ENCODE results near the gene KCNH1.

KCNH1 gene

GRCh38 chr1:210830034-210831028, 303.6 kb downstream of the KCNH1 start:
- no peak overlapping the region for H3K18ac ChIP-seq (ENCODE audit: low read length)
- H3K4ac ChIP-seq (ENCODE audit: low read depth, low read length), result no peak overlapping the region
- DNase-seq, result no peak
- H2BK15ac ChIP-seq (replicated peaks; ENCODE audit: low read depth), result no peak overlapping the region
- WGBS (ENCODE audit: extremely low coverage, insufficient coverage, low lambda C conversion rate), result no CpG with 5 or more reads among the region's 6 CpGs
- H2BK120ac ChIP-seq (ENCODE audit: low read depth, low read length), result no peak overlapping the region
- no peaks in the 10 kb centered on the region for H3K79me2 ChIP-seq (ENCODE audit: control insufficient read depth, insufficient read depth, low read length)
- H4K5ac ChIP-seq (ENCODE audit: low read length), result no peak overlapping the region
- H3K36me3 ChIP-seq (ENCODE audit: control insufficient read depth, insufficient read depth, low read length), result no peaks in the 10 kb centered on the region
- no peaks in the 10 kb centered on the region for H3K79me1 ChIP-seq (ENCODE audit: low read length)
- H2BK5ac ChIP-seq (ENCODE audit: low read length), result no peak overlapping the region
- no peaks in the 10 kb centered on the region for H3K27me3 ChIP-seq (ENCODE audit: insufficient read depth, low read length, poor library complexity)
- H3K56ac ChIP-seq (ENCODE audit: low read length), result no peak overlapping the region
- no peak overlapping the region for H3K23ac ChIP-seq (ENCODE audit: low read length)
- H2AK5ac ChIP-seq (ENCODE audit: low read length), result no peak overlapping the region
- no peak overlapping the region for H4K8ac ChIP-seq (ENCODE audit: low read depth, low read length)
- no peak overlapping the region for H3K4me2 ChIP-seq (ENCODE audit: low read length)
- H3K4me3 ChIP-seq (ENCODE audit: low read length), result no peak overlapping the region
- no peak overlapping the region for H3K9ac ChIP-seq (ENCODE audit: low read length)
- no peak overlapping the region for H3K27ac ChIP-seq (ENCODE audit: low read depth, low read length)
- H3K4me1 ChIP-seq (ENCODE audit: control insufficient read depth, low read depth, low read length), result no peaks in the 10 kb centered on the region

DNA sequence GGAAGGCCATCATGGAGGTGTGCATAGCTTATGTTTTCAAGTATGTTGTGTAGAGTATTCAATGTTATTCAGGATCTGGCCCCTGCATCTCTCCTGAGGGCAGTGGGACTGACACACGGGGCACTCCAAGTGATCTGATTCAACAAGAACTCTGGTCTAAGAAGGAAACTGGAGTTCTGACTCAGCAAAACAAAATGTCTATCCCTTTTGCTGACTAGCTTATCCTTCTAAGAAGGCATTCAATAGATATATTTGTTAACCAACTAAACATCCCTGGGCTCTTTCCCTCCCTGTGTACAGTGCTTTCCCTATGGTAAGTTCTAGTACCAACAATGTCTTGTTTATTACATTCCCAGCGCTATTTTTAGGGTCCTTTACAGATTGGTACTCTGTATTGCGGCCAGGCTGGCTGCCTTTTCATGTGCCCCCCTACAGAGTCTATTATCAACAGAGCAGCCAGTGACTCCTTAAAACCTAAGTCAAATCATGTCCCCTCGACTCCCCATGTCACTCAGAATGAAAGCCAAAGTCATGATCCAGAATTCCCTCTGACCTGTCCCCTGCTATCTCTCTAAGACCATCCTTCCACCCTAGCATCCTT, 304.9 kb downstream of the KCNH1 start:
- no peak overlapping the region for H3K18ac ChIP-seq (ENCODE audit: low read length)
- H3K36me3 ChIP-seq (ENCODE audit: control insufficient read depth, insufficient read depth, low read length), result no peaks in the 10 kb centered on the region
- no peak overlapping the region for H3K9ac ChIP-seq (ENCODE audit: low read length)
- no peak overlapping the region for H3K56ac ChIP-seq (ENCODE audit: low read length)
- DNase-seq, result no peak
- no peak overlapping the region for H2BK120ac ChIP-seq (ENCODE audit: low read depth, low read length)
- H3K27me3 ChIP-seq (ENCODE audit: insufficient read depth, low read length, poor library complexity), result no peaks in the 10 kb centered on the region
- H3K4me2 ChIP-seq (ENCODE audit: low read length), result no peak overlapping the region
- H3K4ac ChIP-seq (ENCODE audit: low read depth, low read length), result no peak overlapping the region
- no peak overlapping the region for H2AK5ac ChIP-seq (ENCODE audit: low read length)
- no peak overlapping the region for H3K27ac ChIP-seq (ENCODE audit: low read depth, low read length)
- H3K4me1 ChIP-seq (ENCODE audit: control insufficient read depth, low read depth, low read length), result no peaks in the 10 kb centered on the region
- H3K23ac ChIP-seq (ENCODE audit: low read length), result no peak overlapping the region
- H2BK15ac ChIP-seq (replicated peaks; ENCODE audit: low read depth), result no peak overlapping the region
- no peak overlapping the region for H4K8ac ChIP-seq (ENCODE audit: low read depth, low read length)
- whole genome bisulfite sequencing (ENCODE audit: extremely low coverage, insufficient coverage, low lambda C conversion rate), result no CpG with 5 or more reads among the region's 4 CpGs
- H4K5ac ChIP-seq (ENCODE audit: low read length), result no peak overlapping the region
- no peak overlapping the region for H3K4me3 ChIP-seq (ENCODE audit: low read length)
- H2BK5ac ChIP-seq (ENCODE audit: low read length), result no peak overlapping the region
- no peaks in the 10 kb centered on the region for H3K79me1 ChIP-seq (ENCODE audit: low read length)
- no peaks in the 10 kb centered on the region for H3K79me2 ChIP-seq (ENCODE audit: control insufficient read depth, insufficient read depth, low read length)

GRCh38 chr1:210827481-210827880, 306.5 kb downstream of the KCNH1 start:
- no peak overlapping the region for H4K8ac ChIP-seq (ENCODE audit: low read depth, low read length)
- no peak overlapping the region for H3K9ac ChIP-seq (ENCODE audit: low read length)
- H3K4me1 ChIP-seq (ENCODE audit: control insufficient read depth, low read depth, low read length), result no peaks in the 10 kb centered on the region
- no peak overlapping the region for H3K4me3 ChIP-seq (ENCODE audit: low read length)
- H4K5ac ChIP-seq (ENCODE audit: low read length), result no peak overlapping the region
- no peaks in the 10 kb centered on the region for H3K79me1 ChIP-seq (ENCODE audit: low read length)
- no peaks in the 10 kb centered on the region for H3K27me3 ChIP-seq (ENCODE audit: insufficient read depth, low read length, poor library complexity)
- no peak overlapping the region for H3K4ac ChIP-seq (ENCODE audit: low read depth, low read length)
- H2AK5ac ChIP-seq (ENCODE audit: low read length), result no peak overlapping the region
- H3K79me2 ChIP-seq (ENCODE audit: control insufficient read depth, insufficient read depth, low read length), result no peaks in the 10 kb centered on the region
- H3K23ac ChIP-seq (ENCODE audit: low read length), result no peak overlapping the region
- no peak overlapping the region for H3K27ac ChIP-seq (ENCODE audit: low read depth, low read length)
- no peak for DNase-seq
- H3K18ac ChIP-seq (ENCODE audit: low read length), result no peak overlapping the region
- H2BK120ac ChIP-seq (ENCODE audit: low read depth, low read length), result no peak overlapping the region
- no peak overlapping the region for H3K4me2 ChIP-seq (ENCODE audit: low read length)
- no peak overlapping the region for H2BK5ac ChIP-seq (ENCODE audit: low read length)
- H3K36me3 ChIP-seq (ENCODE audit: control insufficient read depth, insufficient read depth, low read length), result no peaks in the 10 kb centered on the region
- H3K56ac ChIP-seq (ENCODE audit: low read length), result no peak overlapping the region
- H2BK15ac ChIP-seq (replicated peaks; ENCODE audit: low read depth), result no peak overlapping the region

DNA sequence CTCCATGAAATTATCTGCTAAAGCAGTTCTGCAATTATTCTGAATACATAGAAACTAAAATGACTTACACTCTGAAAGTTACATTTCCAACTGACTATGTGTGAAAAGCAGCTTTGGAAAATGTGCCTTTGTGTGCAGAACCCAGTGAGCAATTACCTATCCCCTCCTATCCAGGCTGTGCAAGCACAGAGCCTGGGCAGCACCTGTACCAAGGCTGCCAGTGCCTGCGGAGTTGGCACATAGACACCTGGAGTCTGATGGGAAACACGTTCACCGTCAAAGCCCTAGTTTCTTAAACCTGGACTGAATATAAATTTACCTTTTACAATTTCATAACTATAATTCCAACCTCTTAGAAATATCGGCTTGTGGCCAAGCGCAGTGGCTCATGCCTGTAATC, 307.3 kb downstream of the KCNH1 start:
- H3K4me2 ChIP-seq (ENCODE audit: low read length), result no peak overlapping the region
- no peak overlapping the region for H3K4me3 ChIP-seq (ENCODE audit: low read length)
- no peak overlapping the region for H3K4ac ChIP-seq (ENCODE audit: low read depth, low read length)
- H3K4me1 ChIP-seq (ENCODE audit: control insufficient read depth, low read depth, low read length), result no peaks in the 10 kb centered on the region
- H3K36me3 ChIP-seq (ENCODE audit: control insufficient read depth, insufficient read depth, low read length), result no peaks in the 10 kb centered on the region
- H3K56ac ChIP-seq (ENCODE audit: low read length), result no peak overlapping the region
- H2AK5ac ChIP-seq (ENCODE audit: low read length), result no peak overlapping the region
- H3K9ac ChIP-seq (ENCODE audit: low read length), result no peak overlapping the region
- H3K18ac ChIP-seq (ENCODE audit: low read length), result no peak overlapping the region
- no peak overlapping the region for H4K5ac ChIP-seq (ENCODE audit: low read length)
- H2BK15ac ChIP-seq (replicated peaks; ENCODE audit: low read depth), result no peak overlapping the region
- no peak overlapping the region for H2BK5ac ChIP-seq (ENCODE audit: low read length)
- H2BK120ac ChIP-seq (ENCODE audit: low read depth, low read length), result no peak overlapping the region
- H3K79me1 ChIP-seq (ENCODE audit: low read length), result no peaks in the 10 kb centered on the region
- no peak overlapping the region for H4K8ac ChIP-seq (ENCODE audit: low read depth, low read length)
- H3K23ac ChIP-seq (ENCODE audit: low read length), result no peak overlapping the region
- no peak for DNase-seq
- WGBS (ENCODE audit: extremely low coverage, insufficient coverage, low lambda C conversion rate), result no CpG with 5 or more reads among the region's 5 CpGs
- no peak overlapping the region for H3K27ac ChIP-seq (ENCODE audit: low read depth, low read length)
- H3K79me2 ChIP-seq (ENCODE audit: control insufficient read depth, insufficient read depth, low read length), result no peaks in the 10 kb centered on the region
- no peaks in the 10 kb centered on the region for H3K27me3 ChIP-seq (ENCODE audit: insufficient read depth, low read length, poor library complexity)

- no peaks in the 10 kb centered on the region for H3K4me1 ChIP-seq (ENCODE audit: control insufficient read depth, low read depth, low read length)
- no peak overlapping the region for H3K4me3 ChIP-seq (ENCODE audit: low read length)
- H4K8ac ChIP-seq (ENCODE audit: low read depth, low read length), result no peak overlapping the region
- no CpG with 5 or more reads among the region's 1 CpG for WGBS (ENCODE audit: extremely low coverage, insufficient coverage, low lambda C conversion rate)
- H3K9ac ChIP-seq (ENCODE audit: low read length), result no peak overlapping the region
- no peaks in the 10 kb centered on the region for H3K79me1 ChIP-seq (ENCODE audit: low read length)
- H3K79me2 ChIP-seq (ENCODE audit: control insufficient read depth, insufficient read depth, low read length), result no peaks in the 10 kb centered on the region
- no peak for DNase-seq
- no peaks in the 10 kb centered on the region for H3K36me3 ChIP-seq (ENCODE audit: control insufficient read depth, insufficient read depth, low read length)
- no peak overlapping the region for H2BK15ac ChIP-seq (replicated peaks; ENCODE audit: low read depth)
- no peak overlapping the region for H3K27ac ChIP-seq (ENCODE audit: low read depth, low read length)
- no peak overlapping the region for H3K4ac ChIP-seq (ENCODE audit: low read depth, low read length)
- H2BK120ac ChIP-seq (ENCODE audit: low read depth, low read length), result no peak overlapping the region
- no peaks in the 10 kb centered on the region for H3K27me3 ChIP-seq (ENCODE audit: insufficient read depth, low read length, poor library complexity)
- H3K56ac ChIP-seq (ENCODE audit: low read length), result no peak overlapping the region
- H2AK5ac ChIP-seq (ENCODE audit: low read length), result no peak overlapping the region
- no peak overlapping the region for H2BK5ac ChIP-seq (ENCODE audit: low read length)
- no peak overlapping the region for H3K23ac ChIP-seq (ENCODE audit: low read length)
- H3K4me2 ChIP-seq (ENCODE audit: low read length), result no peak overlapping the region
- no peak overlapping the region for H3K18ac ChIP-seq (ENCODE audit: low read length)
- H4K5ac ChIP-seq (ENCODE audit: low read length), result no peak overlapping the region
These were observed 311.0 kb downstream of the KCNH1 start for GRCh38 chr1:210822932-210823331.

Measured in mesendoderm (in vitro differentiated cells).